ENCODE results near the gene HSPA2.

DNA sequence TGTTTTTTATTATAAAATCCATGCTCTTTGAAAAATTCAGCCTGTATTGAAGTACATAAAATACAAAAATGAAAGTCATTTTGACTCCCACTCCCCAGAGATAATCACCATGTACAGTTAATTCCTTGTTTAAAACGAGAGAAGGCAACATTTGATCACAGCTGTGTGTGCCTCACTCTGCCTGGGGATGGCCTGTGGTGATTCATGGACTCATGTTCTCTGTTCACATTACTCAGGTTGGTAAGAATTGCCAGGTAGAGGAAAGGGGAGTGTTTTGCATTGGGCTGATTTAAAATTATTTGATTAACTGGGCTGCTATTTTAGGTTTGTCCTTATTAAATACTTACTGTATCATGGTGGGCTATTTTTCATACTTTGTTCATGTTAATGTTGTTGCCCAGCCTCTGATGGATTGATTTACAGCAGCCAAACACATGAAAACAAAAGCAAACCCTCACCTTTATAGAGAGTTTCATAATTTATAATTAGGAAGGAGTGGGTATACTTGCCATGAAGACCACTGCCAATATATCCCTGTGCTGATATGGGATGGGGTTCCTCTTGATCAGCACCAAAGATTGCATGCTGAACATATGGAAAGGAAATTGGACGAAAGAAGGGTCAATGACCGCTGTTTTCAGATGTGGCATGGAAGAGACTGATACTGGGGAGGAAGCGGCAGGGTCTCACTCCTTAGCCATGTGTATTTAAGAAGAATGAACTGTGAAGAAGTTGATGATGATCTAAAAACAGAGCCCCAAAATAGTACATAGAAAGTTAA is 33.0 kb upstream of the HSPA2 start:
- TF ChIP-seq, protein P1, sequence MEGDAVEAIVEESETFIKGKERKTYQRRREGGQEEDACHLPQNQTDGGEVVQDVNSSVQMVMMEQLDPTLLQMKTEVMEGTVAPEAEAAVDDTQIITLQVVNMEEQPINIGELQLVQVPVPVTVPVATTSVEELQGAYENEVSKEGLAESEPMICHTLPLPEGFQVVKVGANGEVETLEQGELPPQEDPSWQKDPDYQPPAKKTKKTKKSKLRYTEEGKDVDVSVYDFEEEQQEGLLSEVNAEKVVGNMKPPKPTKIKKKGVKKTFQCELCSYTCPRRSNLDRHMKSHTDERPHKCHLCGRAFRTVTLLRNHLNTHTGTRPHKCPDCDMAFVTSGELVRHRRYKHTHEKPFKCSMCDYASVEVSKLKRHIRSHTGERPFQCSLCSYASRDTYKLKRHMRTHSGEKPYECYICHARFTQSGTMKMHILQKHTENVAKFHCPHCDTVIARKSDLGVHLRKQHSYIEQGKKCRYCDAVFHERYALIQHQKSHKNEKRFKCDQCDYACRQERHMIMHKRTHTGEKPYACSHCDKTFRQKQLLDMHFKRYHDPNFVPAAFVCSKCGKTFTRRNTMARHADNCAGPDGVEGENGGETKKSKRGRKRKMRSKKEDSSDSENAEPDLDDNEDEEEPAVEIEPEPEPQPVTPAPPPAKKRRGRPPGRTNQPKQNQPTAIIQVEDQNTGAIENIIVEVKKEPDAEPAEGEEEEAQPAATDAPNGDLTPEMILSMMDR (IDR thresholded peaks at IDR 0.05), result no peak
- TF ChIP-seq EP300 (IDR thresholded peaks at IDR 0.05) (no peak), POLR2A (IDR thresholded peaks at IDR 0.05) (no peak)

Data from suprapubic skin (tissue), 3 donors.